ENCODE measurements around the gene PDIA4.

PDIA4 gene

DNA sequence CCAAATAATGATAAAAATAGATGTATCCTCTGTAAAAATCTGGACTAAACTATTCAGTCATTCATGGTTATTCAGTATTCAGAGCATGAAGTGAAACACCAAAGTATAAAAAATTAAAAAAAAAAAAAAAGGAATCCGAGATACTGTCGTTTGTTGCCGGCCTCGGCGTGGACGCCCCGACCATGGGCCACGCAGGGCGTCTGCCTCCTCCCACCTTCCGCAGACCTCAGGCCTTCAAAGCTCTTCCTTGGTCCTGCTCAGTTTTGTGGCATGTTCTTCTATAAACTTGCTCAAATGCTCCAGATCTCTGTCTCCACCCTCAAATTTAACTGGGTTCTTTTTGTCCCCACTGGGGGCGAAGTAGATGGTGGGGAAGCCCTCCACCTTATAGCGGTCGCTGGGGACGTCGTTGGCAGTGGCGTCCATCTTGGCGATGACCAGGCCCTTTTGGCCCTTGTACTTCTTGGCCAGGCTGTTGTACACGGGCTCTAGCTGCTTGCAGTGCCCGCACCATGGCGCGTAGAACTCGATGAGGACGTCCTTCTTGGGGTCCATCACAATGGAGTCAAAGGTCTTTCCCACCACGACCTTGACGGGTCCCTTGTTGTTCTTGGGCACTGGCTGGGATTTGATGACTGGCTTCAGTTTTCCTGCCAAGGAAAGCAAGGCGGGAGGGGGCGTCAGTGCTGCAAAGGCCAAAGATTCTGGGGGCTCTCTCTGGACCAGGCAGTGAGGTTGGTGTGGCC is 24.6 kb downstream of the PDIA4 start:
- H3K36me3 Mint-ChIP-seq, result peaks cover 32% of the 10 kb centered on the region
- H3K27ac Mint-ChIP-seq, result no peak overlapping the region

GRCh38 chr7:149003018-149003417 is 25.3 kb downstream of the PDIA4 start:
- H3K36me3 Mint-ChIP-seq, result peaks cover 32% of the 10 kb centered on the region
- CTCF ChIA-PET, result interaction anchor here (0.7 to 6.0 kb wide), 2 partner anchors 63 to 427 kb away, joined by 3 to 85 read pairs; no protein-coding TSS in a partner anchor
- DNase-seq, result no peak

More for the DNA sequence above, 24.6 kb downstream of the PDIA4 start:
- Mint-ChIP-seq H3K27me3 (no peaks in the 10 kb centered on the region), H3K4me1 (peaks cover 2% of the 10 kb centered on the region), H3K9me3 (no peaks in the 10 kb centered on the region), H3K4me3 (no peak overlapping the region)
- DNase-seq, result no peak
- CTCF ChIA-PET, result interaction anchor here (1.9 to 6.0 kb wide), 3 partner anchors 9 to 62 kb away, joined by 6 to 85 read pairs (median 8); no protein-coding TSS in a partner anchor

GRCh38 chr7:149002604-149003003 is 25.7 kb downstream of the PDIA4 start:
- Mint-ChIP-seq H3K36me3 (peaks cover 32% of the 10 kb centered on the region), H3K4me3 (no peak overlapping the region), H3K27ac (no peak overlapping the region), H3K27me3 (no peaks in the 10 kb centered on the region), H3K4me1 (peaks cover 2% of the 10 kb centered on the region), H3K9me3 (no peaks in the 10 kb centered on the region)
- DNase-seq, result no peak
- CTCF ChIA-PET, result interaction anchor here (0.7 to 6.0 kb wide), 2 partner anchors 63 to 427 kb away, joined by 3 to 85 read pairs; no protein-coding TSS in a partner anchor

More at GRCh38 chr7:149003018-149003417, 25.3 kb downstream of the PDIA4 start:
- Mint-ChIP-seq H3K27ac (no peak overlapping the region), H3K27me3 (no peaks in the 10 kb centered on the region), H3K9me3 (no peaks in the 10 kb centered on the region), H3K4me3 (no peak overlapping the region), H3K4me1 (peaks cover 2% of the 10 kb centered on the region)

- H3K4me3 Mint-ChIP-seq, result no peak overlapping the region
- peaks cover 26% of the 10 kb centered on the region for H3K36me3 Mint-ChIP-seq
- H3K27ac Mint-ChIP-seq, result no peak overlapping the region
- H3K4me1 Mint-ChIP-seq, result peaks cover 2% of the 10 kb centered on the region
- no peak for DNase-seq
- no peaks in the 10 kb centered on the region for H3K9me3 Mint-ChIP-seq
- CTCF ChIA-PET, result interaction anchor here (1.5 kb wide), 1 partner anchor 64 kb away, joined by 6 read pairs; no protein-coding TSS in a partner anchor
- H3K27me3 Mint-ChIP-seq, result no peaks in the 10 kb centered on the region
Observed at GRCh38 chr7:149001427-149002068, 26.8 kb downstream of the PDIA4 start.

- no peak overlapping the region for H3K27ac Mint-ChIP-seq
- no peak overlapping the region for H3K4me3 Mint-ChIP-seq
- peaks cover 24% of the 10 kb centered on the region for H3K36me3 Mint-ChIP-seq
- CTCF ChIA-PET, result interaction anchor here (1.5 to 1.9 kb wide), 2 partner anchors 10 to 65 kb away, joined by 5 to 6 read pairs; no protein-coding TSS in a partner anchor
- peaks cover 2% of the 10 kb centered on the region for H3K4me1 Mint-ChIP-seq
- H3K9me3 Mint-ChIP-seq, result no peaks in the 10 kb centered on the region
- DNase-seq, result no peak
- H3K27me3 Mint-ChIP-seq, result no peaks in the 10 kb centered on the region
Observed at GRCh38 chr7:149000961-149001360, 27.3 kb downstream of the PDIA4 start.

DNA sequence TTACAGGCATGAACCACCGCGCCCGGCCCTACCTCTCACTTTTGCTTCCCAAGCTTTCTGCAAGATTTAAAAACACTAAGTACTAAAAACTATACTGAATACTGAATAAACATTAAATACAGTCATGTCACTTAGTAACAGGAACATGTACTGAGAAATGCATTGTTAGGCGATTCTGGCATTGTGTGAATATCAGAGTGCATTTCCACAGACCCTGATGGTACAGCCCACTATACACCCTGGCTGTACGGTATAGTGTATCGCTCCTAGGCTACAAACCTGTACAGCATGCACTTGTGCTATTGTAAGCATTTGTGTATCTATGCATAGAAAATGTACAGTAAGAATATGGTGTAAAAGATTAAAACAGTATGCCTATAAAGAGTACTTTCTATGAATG is 29.1 kb downstream of the PDIA4 start:
- Mint-ChIP-seq H3K9me3 (no peaks in the 10 kb centered on the region), H3K4me3 (no peak overlapping the region), H3K4me1 (no peaks in the 10 kb centered on the region), H3K27ac (no peak overlapping the region), H3K36me3 (peaks cover 18% of the 10 kb centered on the region), H3K27me3 (peaks cover 8% of the 10 kb centered on the region)
- no peak for DNase-seq
- CTCF ChIA-PET, result interaction anchor here (1.0 to 1.9 kb wide), 3 partner anchors 12 to 127 kb away, joined by 3 to 5 read pairs (median 3); partner anchors contain the start of gene ZNF425

- no peaks in the 10 kb centered on the region for H3K9me3 Mint-ChIP-seq
- CTCF ChIA-PET, result no interaction called here
- H3K36me3 Mint-ChIP-seq, result peaks cover 8% of the 10 kb centered on the region
- H3K27me3 Mint-ChIP-seq, result peaks cover 9% of the 10 kb centered on the region
- DNase-seq, result no peak
- no peak overlapping the region for H3K27ac Mint-ChIP-seq
- H3K4me1 Mint-ChIP-seq, result no peaks in the 10 kb centered on the region
- H3K4me3 Mint-ChIP-seq, result no peak overlapping the region
Observed at GRCh38 chr7:148997497-148997896, 30.8 kb downstream of the PDIA4 start.

DNA sequence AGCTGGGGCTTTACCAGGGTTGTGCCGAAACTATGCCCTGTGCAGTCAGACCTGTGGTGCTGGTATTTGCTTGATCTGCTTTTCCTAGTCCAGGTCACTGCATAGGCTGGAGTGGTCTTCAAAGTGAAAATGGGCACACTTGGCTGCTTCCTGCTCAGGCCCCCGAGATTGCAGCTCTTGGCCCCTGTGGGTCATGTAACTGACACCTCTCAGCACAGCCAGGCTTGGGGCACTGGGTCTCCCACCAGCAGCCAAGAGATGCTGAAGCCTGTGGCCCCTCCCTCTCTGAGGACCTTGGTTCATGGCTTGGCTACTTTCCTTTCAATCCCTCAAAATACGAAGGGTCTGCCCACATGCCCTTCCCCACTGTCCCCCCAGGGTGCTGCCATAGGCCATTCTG is 33.7 kb downstream of the PDIA4 start:
- Mint-ChIP-seq H3K4me3 (no peak overlapping the region), H3K9me3 (no peaks in the 10 kb centered on the region), H3K4me1 (no peaks in the 10 kb centered on the region), H3K27ac (no peak overlapping the region), H3K36me3 (no peaks in the 10 kb centered on the region), H3K27me3 (peaks cover 18% of the 10 kb centered on the region)
- CTCF ChIA-PET, result interaction anchor here (2.7 kb wide), 1 partner anchor 10 kb away, joined by 8 read pairs; no protein-coding TSS in a partner anchor
- no peak for DNase-seq

GRCh38 chr7:148993193-148993592 is 35.1 kb downstream of the PDIA4 start:
- no peak for DNase-seq
- peaks cover 9% of the 10 kb centered on the region for H3K4me1 Mint-ChIP-seq
- H3K27ac Mint-ChIP-seq, result no peak overlapping the region
- CTCF ChIA-PET, result interaction anchor here (2.7 kb wide), 1 partner anchor 12 kb away, joined by 8 read pairs; no protein-coding TSS in a partner anchor
- H3K27me3 Mint-ChIP-seq, result peaks cover 23% of the 10 kb centered on the region
- no peaks in the 10 kb centered on the region for H3K36me3 Mint-ChIP-seq
- H3K9me3 Mint-ChIP-seq, result no peaks in the 10 kb centered on the region
- H3K4me3 Mint-ChIP-seq, result no peak overlapping the region

GRCh38 chr7:148991536-148991935 is 36.8 kb downstream of the PDIA4 start:
- Mint-ChIP-seq H3K4me3 (no peak overlapping the region), H3K9me3 (no peaks in the 10 kb centered on the region), H3K4me1 (peaks cover 23% of the 10 kb centered on the region), H3K36me3 (no peaks in the 10 kb centered on the region), H3K27me3 (peaks cover 33% of the 10 kb centered on the region), H3K27ac (no peak overlapping the region)
- CTCF ChIA-PET, result interaction anchor here (0.9 to 1.4 kb wide), 2 partner anchors 14 to 19 kb away, joined by 4 to 5 read pairs; no protein-coding TSS in a partner anchor
- no peak for DNase-seq

GRCh38 chr7:148987751-148988512 is 40.4 kb downstream of the PDIA4 start:
- CTCF ChIA-PET, result interaction anchor here (1.0 to 1.7 kb wide), 4 partner anchors 17 to 78 kb away, joined by 4 to 16 read pairs (median 4); no protein-coding TSS in a partner anchor
- peak overlapping the region; percentile 90 for H3K27ac Mint-ChIP-seq
- DNase-seq, result no peak
- H3K27me3 Mint-ChIP-seq, result peaks cover 44% of the 10 kb centered on the region
- peak overlapping the region; percentile 94 for H3K4me3 Mint-ChIP-seq
- H3K4me1 Mint-ChIP-seq, result peaks cover 52% of the 10 kb centered on the region
- no peaks in the 10 kb centered on the region for H3K9me3 Mint-ChIP-seq
- peaks cover 1% of the 10 kb centered on the region for H3K36me3 Mint-ChIP-seq

DNA sequence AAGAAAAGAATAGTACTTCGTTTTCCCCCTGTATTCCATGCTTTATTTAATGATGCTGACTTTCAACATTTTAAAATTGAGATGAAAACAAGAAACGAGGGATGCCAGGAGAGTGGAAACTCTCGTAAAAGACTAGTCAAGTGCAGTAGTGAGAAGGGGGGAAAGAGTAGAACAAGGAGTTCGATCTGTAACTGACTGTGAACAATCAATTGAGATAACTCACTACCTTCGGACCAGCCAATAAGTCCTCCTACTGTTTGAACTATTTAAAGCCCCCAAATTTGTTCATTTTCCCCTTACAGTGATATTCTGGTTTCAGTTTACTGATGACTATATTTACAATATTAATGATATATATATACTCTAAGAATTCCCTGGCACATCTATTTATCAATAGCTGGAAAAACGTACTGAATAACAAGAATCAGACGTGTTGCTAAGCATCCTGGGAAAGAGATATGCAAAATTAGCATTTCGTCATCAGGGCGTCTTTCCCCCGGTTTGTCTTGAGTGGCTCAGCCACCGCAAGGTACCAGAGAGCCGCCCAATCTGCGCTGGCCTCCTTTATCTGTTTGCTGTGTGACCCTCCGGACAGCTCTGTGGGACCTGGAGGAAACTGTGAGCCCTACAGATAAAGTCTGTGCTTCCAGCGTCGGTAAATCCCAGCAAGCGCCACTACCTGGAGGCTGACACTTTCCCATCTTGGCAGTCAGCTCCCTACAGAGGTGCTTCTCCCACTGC is 41.1 kb downstream of the PDIA4 start:
- peaks cover 54% of the 10 kb centered on the region for H3K4me1 Mint-ChIP-seq
- H3K4me3 Mint-ChIP-seq, result peak overlapping the region; percentile 94
- peak; percentile 89 for DNase-seq
- no peaks in the 10 kb centered on the region for H3K9me3 Mint-ChIP-seq
- peak overlapping the region; percentile 90 for H3K27ac Mint-ChIP-seq
- CTCF ChIA-PET, result interaction anchor here (1.2 to 1.7 kb wide), 3 partner anchors 18 to 40 kb away, joined by 4 to 16 read pairs (median 5); no protein-coding TSS in a partner anchor
- peaks cover 1% of the 10 kb centered on the region for H3K36me3 Mint-ChIP-seq
- peaks cover 44% of the 10 kb centered on the region for H3K27me3 Mint-ChIP-seq

DNA sequence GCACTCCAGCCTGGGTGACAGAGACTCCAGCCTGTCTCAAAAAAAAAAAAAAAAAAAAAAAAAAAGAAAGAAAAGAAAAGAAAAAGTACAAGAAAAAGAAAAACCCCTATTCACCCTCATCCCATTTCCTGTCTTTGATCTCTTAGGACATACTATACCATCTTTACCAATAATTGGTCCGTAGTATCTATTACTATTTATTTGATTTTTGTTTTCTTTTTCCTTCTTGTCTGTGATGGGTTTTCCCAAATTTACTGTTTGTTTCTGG is 41.6 kb downstream of the PDIA4 start:
- H3K4me3 Mint-ChIP-seq, result peak overlapping the region; percentile 53
- H3K27ac Mint-ChIP-seq, result peak overlapping the region; percentile 90
- no peak for DNase-seq
- CTCF ChIA-PET, result interaction anchor here (1.7 kb wide), 1 partner anchor 18 kb away, joined by 16 read pairs; no protein-coding TSS in a partner anchor
- peaks cover 42% of the 10 kb centered on the region for H3K27me3 Mint-ChIP-seq
- H3K36me3 Mint-ChIP-seq, result peaks cover 1% of the 10 kb centered on the region
- H3K9me3 Mint-ChIP-seq, result no peaks in the 10 kb centered on the region
- H3K4me1 Mint-ChIP-seq, result peaks cover 54% of the 10 kb centered on the region

Measured in activated naive CD4-positive, alpha-beta T cell treated with anti-CD3 and anti-CD28 coated beads, Interleukin-2, amount 10 ng/mL, durations not matched to agents 7 days and 5 days (primary cell).